IPS DF 4.7 (cell line): ENCODE data around the gene HDAC1.

ENCODE experiments used
- DNase-seq: peaks from one replicate; pipeline ENCODE4 v3.0.0-alpha.2; 2013; ENCODE audit warnings: low spot score; ENCODE audit errors: extremely low read depth

The HDAC1 gene

GRCh38 chr1:32327204-32327603, 35.3 kb downstream of the HDAC1 start:
- DNase-seq: no peak

DNA sequence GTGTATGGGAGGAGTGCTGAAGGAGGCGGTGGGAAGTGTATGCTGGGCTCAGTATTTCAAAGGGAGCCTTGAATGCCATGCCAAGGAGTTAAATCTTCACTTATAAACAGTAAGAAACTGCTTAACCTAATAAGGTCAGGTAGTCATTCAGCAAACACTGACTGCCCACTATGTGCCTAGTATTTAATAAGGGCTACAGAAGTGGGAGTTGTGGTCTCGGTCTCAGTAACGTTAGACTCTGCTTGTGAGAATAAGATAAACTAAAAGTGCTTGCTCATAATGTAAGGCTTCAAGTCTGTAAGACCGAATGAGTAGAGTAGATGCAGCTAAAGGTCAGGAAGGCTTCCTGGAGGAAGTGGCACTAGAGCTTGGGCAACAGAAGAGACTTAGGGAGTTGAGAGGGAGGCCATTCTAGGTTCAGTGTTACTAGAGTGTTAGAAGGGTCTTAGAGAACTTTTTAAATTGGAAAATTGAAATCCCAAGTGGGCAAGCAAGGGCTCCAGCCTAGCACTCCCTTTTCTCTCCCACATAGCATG, 38.1 kb downstream of the HDAC1 start:
- no peak for DNase-seq

GRCh38 chr1:32330558-32331151, 38.8 kb downstream of the HDAC1 start:
- DNase-seq: no peak

GRCh38 chr1:32331549-32331948, 39.7 kb downstream of the HDAC1 start:
- no peak for DNase-seq

DNA sequence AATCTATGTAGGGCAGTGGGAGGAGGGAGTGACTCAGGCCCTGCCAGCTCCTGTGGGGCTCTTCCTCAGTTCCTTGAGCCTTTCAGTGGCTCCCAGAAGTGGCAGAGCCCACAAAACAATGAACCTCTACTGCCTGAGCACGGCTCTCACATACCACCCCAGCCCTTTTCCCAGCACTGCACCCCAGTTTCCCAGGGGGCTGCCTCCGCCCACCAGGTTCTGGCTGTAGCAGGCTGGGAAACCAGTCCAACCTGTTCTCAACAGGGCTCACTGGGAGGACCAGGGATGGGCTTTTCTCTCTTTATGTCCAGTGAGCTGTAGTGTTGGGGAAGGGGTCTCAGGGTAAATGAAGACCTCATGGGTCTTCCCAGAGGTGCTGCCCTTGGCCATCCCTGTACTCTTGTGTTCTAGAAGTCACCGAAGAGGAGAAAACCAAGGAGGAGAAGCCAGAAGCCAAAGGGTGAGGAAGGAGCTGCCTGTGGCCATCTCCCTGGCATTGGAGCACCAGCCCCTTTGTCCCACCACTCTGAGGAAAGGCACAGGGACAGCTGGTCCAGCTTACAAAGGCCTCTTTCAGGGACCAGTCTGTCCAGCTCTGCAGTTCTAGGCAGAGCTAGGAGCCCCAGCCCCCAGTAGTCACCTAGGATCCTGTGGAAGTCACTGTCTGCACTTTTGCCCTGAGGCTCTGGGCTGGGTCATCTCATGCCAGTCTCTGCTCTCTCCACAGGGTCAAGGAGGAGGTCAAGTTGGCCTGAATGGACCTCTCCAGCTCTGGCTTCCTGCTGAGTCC, 40.6 kb downstream of the HDAC1 start:
- no peak for DNase-seq

DNA sequence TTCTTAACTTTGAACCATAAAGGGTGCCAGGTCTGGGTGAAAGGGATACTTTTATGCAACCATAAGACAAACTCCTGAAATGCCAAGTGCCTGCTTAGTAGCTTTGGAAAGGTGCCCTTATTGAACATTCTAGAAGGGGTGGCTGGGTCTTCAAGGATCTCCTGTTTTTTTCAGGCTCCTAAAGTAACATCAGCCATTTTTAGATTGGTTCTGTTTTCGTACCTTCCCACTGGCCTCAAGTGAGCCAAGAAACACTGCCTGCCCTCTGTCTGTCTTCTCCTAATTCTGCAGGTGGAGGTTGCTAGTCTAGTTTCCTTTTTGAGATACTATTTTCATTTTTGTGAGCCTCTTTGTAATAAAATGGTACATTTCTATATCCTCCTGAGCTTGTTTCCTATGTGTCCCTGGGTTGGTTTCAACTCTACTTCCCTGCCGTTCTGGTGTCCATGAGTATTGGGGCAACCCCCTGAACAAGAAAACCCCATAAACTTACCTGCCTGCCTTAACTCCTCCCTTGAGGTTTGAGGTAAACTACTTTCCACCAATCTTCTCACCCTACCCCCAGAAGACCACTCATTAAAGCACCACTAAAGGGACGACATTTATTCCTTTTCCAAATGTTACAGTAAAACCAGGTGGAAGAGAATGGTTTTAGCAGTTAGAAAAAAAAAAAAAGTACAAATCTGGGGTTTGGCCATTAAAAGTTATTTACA, 41.5 kb downstream of the HDAC1 start:
- DNase-seq: no peak

GRCh38 chr1:32334274-32334861, 42.5 kb downstream of the HDAC1 start:
- no peak for DNase-seq

- no peak for DNase-seq
These were observed 43.1 kb downstream of the HDAC1 start for GRCh38 chr1:32334864-32335534.

DNA sequence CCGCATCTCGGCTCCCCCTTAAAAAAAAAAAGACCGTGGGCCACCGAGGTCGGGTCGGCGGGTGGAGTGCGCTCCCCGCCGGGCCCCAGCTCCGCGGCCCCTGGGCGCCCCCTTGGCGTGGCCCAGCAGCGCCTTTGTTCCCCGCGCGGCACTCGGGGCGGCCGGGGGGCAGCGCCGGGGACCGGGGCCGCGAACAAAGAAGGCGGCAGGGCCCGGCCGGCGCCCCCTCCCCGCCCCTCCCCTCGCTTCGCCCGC, 43.6 kb downstream of the HDAC1 start:
- no peak for DNase-seq

DNA sequence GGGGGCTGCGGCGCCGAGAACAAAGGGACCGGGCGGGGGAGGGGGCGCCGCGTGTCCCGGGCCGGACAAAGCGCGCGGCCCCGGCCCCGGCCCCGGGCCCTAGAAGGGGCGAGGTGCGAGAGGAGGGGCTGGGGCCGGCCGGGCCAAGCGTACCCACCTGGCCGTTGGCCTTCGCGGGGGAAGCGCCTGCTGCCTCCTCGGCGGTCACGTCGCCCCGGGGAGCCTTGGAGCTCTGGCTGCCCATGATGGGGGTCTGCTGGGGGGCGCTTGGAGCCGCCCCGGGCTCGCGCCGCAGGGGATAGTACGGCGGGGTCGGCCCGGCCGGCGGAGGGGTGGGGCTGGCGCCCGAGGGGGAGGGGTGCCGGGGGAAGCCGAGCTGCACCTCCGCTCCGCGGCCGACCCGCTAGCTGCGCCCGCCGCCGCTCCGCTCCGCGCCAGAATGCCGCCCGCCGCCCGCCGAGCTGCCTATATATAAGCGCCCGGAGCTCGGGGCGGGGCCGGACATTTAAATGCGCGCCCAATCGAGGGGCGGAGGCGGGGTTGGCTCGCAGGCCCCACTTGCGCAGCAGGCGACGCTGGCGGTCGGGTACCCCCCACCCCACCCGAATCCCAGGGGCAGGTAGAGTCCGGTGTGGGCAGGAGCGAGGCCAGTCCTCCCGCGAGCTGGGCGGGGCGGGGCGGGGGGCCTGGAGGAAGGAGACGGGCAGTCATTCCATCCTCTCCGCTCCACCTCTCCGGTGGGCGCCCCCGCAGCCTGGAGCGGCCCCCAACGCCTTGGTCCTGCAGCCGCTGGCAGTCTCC, 44.1 kb downstream of the HDAC1 start, which contains the start of gene MARCKSL1:
Gene MARCKSL1 (minus strand): TSS at position 444 of the 801 bp plus-strand sequence. CDS start 200 bp downstream, at position 244.
- DNase-seq: no peak

- no peak for DNase-seq
These were observed 44.7 kb downstream of the HDAC1 start for GRCh38 chr1:32336591-32336932.

DNA sequence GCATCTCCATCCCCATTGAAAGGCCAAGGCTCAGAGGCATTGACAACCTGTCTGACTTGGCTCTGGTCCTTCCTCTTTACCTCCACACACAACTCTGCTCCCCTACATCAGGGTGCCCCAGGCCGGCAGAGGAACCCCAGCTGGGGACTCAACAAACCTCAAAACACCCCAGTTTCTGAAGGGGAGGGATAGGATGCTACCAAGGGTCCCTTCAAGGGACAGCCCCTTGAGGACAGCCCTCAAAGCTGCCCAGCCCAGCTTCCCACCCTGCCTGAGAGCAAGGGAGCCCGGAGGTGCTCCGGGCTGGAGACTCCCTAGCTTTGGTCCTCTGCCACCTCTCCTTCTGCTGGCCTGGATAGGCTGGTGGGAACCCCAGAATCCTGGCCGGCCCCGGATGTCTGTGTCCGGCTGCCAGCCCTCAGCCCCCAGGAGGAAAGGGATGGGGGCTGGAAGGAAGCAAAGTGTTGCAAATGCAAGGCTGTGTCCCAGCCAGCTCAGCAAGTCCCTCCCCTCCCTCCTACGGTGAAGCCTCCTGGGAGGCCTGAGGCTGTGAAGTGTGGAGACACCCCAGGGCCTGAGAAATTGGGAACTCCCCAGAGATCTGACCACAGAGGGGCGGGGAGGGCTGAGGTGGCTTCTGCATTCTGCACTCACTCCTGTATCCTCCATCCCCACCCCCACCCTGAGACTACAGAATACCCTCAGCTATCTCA, 45.2 kb downstream of the HDAC1 start:
- no peak for DNase-seq

- no peak for DNase-seq
These were observed 46.2 kb downstream of the HDAC1 start for GRCh38 chr1:32337855-32338636.

- DNase-seq: no peak
These were observed 46.8 kb downstream of the HDAC1 start for GRCh38 chr1:32338637-32339145.

GRCh38 chr1:32339363-32339978, 47.6 kb downstream of the HDAC1 start:
- DNase-seq: no peak

- no peak for DNase-seq
These were observed 49.4 kb downstream of the HDAC1 start for GRCh38 chr1:32341186-32341757.

DNA sequence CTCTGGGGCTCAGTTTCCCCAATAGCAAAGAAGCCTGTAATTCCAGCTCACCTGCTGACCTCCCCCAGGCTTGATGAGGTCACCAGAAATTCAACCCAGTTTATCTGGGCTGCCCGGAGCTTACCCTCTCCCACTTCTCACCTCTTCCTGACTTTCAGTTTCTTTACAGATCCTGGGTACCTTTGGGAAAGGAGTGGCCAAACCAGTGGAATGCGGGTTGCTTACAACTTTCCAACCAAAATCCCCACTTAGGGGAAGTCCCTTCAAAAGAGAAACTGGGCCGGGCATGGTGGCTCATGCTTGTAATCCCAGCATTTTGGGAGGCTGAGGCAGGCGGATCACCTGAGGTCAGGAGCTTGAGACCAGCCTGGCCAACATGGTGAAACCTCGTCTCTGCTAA, 50.1 kb downstream of the HDAC1 start:
- DNase-seq: no peak

- DNase-seq: no peak
These were observed 50.8 kb downstream of the HDAC1 start for GRCh38 chr1:32342704-32343103.
